ENCODE results near the gene AMN. TPM values are rescaled to one million over a fixed set of nuclear protein-coding genes. Genes with fewer than 3 reads are reported as not detected.

Gene AMN
- total and polyA plus RNA-seq, 2 experiments from 2014 or later, result 0.69 to 1.2 TPM

GRCh38 chr14:102932484-102933248, 10.2 kb downstream of the AMN start:
- no peaks in the 10 kb centered on the region for H3K4me1 ChIP-seq (ENCODE audit: insufficient read depth)
- H3K4me2 ChIP-seq, result no peak overlapping the region
- Mint-ChIP-seq H3K4me3 (no peak overlapping the region; the same call in 2 of the 3 replicates), H3K27me3 (ENCODE audit: insufficient read depth, low read depth, poor library complexity) (peaks cover 39% of the 10 kb centered on the region), H3K4me1 (no peaks in the 10 kb centered on the region), H3K27ac (no peak overlapping the region), H3K9me3 (no peaks in the 10 kb centered on the region), H3K36me3 (ENCODE audit: low read depth) (peaks cover 16% of the 10 kb centered on the region; the same call in 2 of the 3 replicates)
- H3F3A ChIP-seq (replicated peaks; ENCODE audit: low read depth), result no peaks in the 10 kb centered on the region
- ATAC-seq (no peak), DNase-seq (ENCODE audit: low spot score) (no peak)
- H3K79me2 ChIP-seq (replicated peaks; ENCODE audit: insufficient read depth), result no peaks in the 10 kb centered on the region
- H3K27ac ChIP-seq (ENCODE audit: low read depth), result no peak overlapping the region
- no peak overlapping the region for H3K4me3 ChIP-seq
- H3K27me3 ChIP-seq (ENCODE audit: insufficient read depth), result peaks cover 37% of the 10 kb centered on the region
- H3K36me3 ChIP-seq (ENCODE audit: insufficient read depth), result no peaks in the 10 kb centered on the region
- TF ChIP-seq STAT1 (IDR thresholded peaks at IDR 0.05; ENCODE audit: unreplicated experiment) (no peak), NANOG (IDR thresholded peaks at IDR 0.05; ENCODE audit: borderline replicate concordance) (no peak), JUNB (IDR thresholded peaks at IDR 0.05; ENCODE audit: unreplicated experiment) (no peak), CTCF (conservative IDR thresholded peaks at IDR 0.05; ENCODE audit: low read depth in 2 of 2) (no peak), ZNF462 (CRISPR knock-in tag; IDR thresholded peaks at IDR 0.05) (no peak)
- no peak overlapping the region for H2AFZ ChIP-seq
- no peaks in the 10 kb centered on the region for H3K9me2 ChIP-seq (ENCODE audit: insufficient read depth)
- 0 out of 2 replicates have a peak, but pooled peaks cover 4% of the 10 kb centered on the region for H4K20me1 ChIP-seq (replicated peaks; ENCODE audit: insufficient read depth)

All from GM23338 (cell line).